Right ventricle myocardium inferior (tissue), 1 donor: ENCODE measurements around the gene LRRC7. TPM values are rescaled to one million over a fixed set of nuclear protein-coding genes. Genes with fewer than 3 reads are reported as not detected.
"Not testable (repeated sequence)": the region's sequence is repeated elsewhere in the genome, so short reads cannot be mapped to it uniquely, and the experiment has no call there.

Experiments used
- ATAC-seq: fragments of 200-7000 bp; cut with Tn5 transposase; one replicate; pipeline ENCODE4 v1.9.1; 2020; ENCODE audit warnings: mild to moderate bottlenecking, moderate library complexity
- DNase-seq: peaks from one replicate; pipeline ENCODE4 v3.0.0; 2021; ENCODE audit errors: missing footprints
- intact Hi-C: fragments of 100-400 bp; cut with DNase I; formaldehyde crosslinking; loops from one replicate; pipeline ENCODE4 v1.11.0; 2022
- total RNA-seq: library from RNA; stranded (reverse); fragmentation: NEBNext Ultra II Directional; extraction: Animal tissue kit (Norgen Biotek cat#: 25700); gene quantifications from one replicate; pipeline ENCODE4 v1.2.1, GENCODE V29; 2021
- donor health status: DM: no; HTN: yes; CAD: no; lungs with severe emphysema.

The LRRC7 gene
- total RNA-seq, 1 donor from 2014 or later: 3.3 TPM

- no peak for DNase-seq
- ATAC-seq: no peak
- intact Hi-C loops: no loop called here
These were observed 473.8 kb downstream of the LRRC7 start for GRCh38 chr1:70041317-70042045.

- intact Hi-C loops: no loop called here
- no peak for ATAC-seq
- no peak for DNase-seq
These were observed 474.5 kb downstream of the LRRC7 start for GRCh38 chr1:70042090-70042731.

- DNase-seq (no peak), ATAC-seq (peak; percentile 42)
- intact Hi-C loops: no loop called here
These were observed 476.1 kb downstream of the LRRC7 start for GRCh38 chr1:70043804-70044203.

- DNase-seq (no peak), ATAC-seq (no peak)
- intact Hi-C loops: no loop called here
These were observed 477.1 kb downstream of the LRRC7 start for GRCh38 chr1:70044832-70045231.

- DNase-seq, intact Hi-C loops, ATAC-seq: not testable (repeated sequence)
These were observed 477.9 kb downstream of the LRRC7 start for GRCh38 chr1:70045581-70045980.

GRCh38 chr1:70048336-70049094, 480.8 kb downstream of the LRRC7 start:
- DNase-seq (no peak), ATAC-seq (no peak)
- intact Hi-C loops: no loop called here

- intact Hi-C loops: no loop called here
- ATAC-seq (no peak), DNase-seq (no peak)
These were observed 484.2 kb downstream of the LRRC7 start for GRCh38 chr1:70051926-70052325.

- ATAC-seq (no peak), DNase-seq (no peak)
- intact Hi-C loops: no loop called here
These were observed 489.8 kb downstream of the LRRC7 start for GRCh38 chr1:70057500-70057899.

GRCh38 chr1:70061231-70061630, 493.5 kb downstream of the LRRC7 start:
- DNase-seq (no peak), ATAC-seq (no peak)
- intact Hi-C loops: no loop called here

- intact Hi-C loops: no loop called here
- DNase-seq (no peak), ATAC-seq (no peak)
These were observed 496.1 kb downstream of the LRRC7 start for GRCh38 chr1:70063861-70064260.

- ATAC-seq (no peak), DNase-seq (no peak)
- intact Hi-C loops: no loop called here
These were observed 499.0 kb downstream of the LRRC7 start for GRCh38 chr1:70066711-70067110.

- intact Hi-C loops: no loop called here
- no peak for ATAC-seq
- no peak for DNase-seq
These were observed 503.9 kb downstream of the LRRC7 start for GRCh38 chr1:70071601-70072000.

GRCh38 chr1:70072231-70072751, 504.6 kb downstream of the LRRC7 start:
- ATAC-seq (no peak), DNase-seq (no peak)
- intact Hi-C loops: no loop called here

- DNase-seq (no peak), ATAC-seq (no peak)
- intact Hi-C loops: no loop called here
These were observed 508.0 kb downstream of the LRRC7 start for GRCh38 chr1:70075761-70076160.

- ATAC-seq: no peak
- no peak for DNase-seq
- intact Hi-C loops: no loop called here
These were observed 509.3 kb downstream of the LRRC7 start for GRCh38 chr1:70077066-70077465.

GRCh38 chr1:70079546-70079945, 511.8 kb downstream of the LRRC7 start:
- no peak for DNase-seq
- no peak for ATAC-seq
- intact Hi-C loops: no loop called here

GRCh38 chr1:70083519-70083918, 515.8 kb downstream of the LRRC7 start:
- intact Hi-C loops: no loop called here
- no peak for ATAC-seq

GRCh38 chr1:70084314-70084915, 516.7 kb downstream of the LRRC7 start:
- intact Hi-C loops: no loop called here
- ATAC-seq (no peak), DNase-seq (no peak)

More at GRCh38 chr1:70083519-70083918, 515.8 kb downstream of the LRRC7 start:
- no peak for DNase-seq

- intact Hi-C loops: no loop called here
- DNase-seq (no peak), ATAC-seq (no peak)
These were observed 517.8 kb downstream of the LRRC7 start for GRCh38 chr1:70085521-70085920.
